Activated CD8-positive, alpha-beta memory T cell treated with anti-CD3 and anti-CD28 coated beads for 24 hours (primary cell): ENCODE measurements around the gene CCSAP.

Experiments
- DNase-seq: peaks from one replicate; pipeline ENCODE4 v3.0.0-alpha.2; 2020

Gene CCSAP

DNA sequence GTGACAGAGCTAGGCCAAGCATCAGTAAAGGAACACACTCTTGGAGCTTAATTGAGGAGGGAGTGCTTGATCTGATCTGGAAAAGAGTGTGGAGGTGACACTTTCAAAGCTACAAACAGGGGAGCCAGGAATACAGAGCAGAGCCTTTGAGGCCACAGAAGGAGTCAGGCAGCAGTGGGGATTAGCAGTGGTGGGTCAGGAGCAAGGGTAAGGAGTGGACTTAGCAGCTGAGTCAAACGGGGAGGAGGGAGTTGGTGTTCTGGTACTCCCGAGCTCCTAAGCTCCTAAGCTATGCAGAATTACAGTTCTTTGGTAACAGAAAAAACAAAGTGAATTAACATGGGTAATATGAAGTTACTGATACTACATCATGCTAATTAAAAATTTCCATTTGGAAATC is 57.4 kb downstream of the CCSAP start:
- no peak for DNase-seq

GRCh38 chr1:229284887-229285286 is 58.0 kb downstream of the CCSAP start:
- DNase-seq = no peak

- no peak for DNase-seq
Measured at GRCh38 chr1:229283183-229283611, 59.6 kb downstream of the CCSAP start.

GRCh38 chr1:229282295-229282823 is 60.5 kb downstream of the CCSAP start:
- no peak for DNase-seq

GRCh38 chr1:229281339-229281926 is 61.4 kb downstream of the CCSAP start:
- DNase-seq = no peak

- DNase-seq = no peak
Measured at GRCh38 chr1:229280921-229281320, 61.9 kb downstream of the CCSAP start.

GRCh38 chr1:229280037-229280828 is 62.6 kb downstream of the CCSAP start:
- DNase-seq = no peak

DNA sequence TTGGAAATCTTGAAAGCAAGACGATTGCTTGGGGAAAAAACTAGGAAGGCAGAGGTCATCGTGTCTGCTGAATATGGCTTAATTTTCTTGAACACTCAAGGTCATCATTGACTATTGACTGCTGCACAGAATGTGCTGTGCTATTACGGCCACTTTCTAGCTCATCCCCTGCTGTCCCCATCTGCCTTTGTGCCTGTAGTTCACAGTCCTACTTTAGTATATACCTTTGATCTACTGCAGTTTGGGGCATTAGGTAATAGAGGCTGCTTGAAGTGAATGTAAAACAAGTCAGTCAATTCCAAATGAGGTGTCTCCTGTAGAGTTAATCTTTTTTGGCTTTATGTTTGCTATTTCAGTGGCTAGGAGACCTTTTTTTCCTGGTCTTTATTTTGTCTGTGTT is 63.6 kb downstream of the CCSAP start:
- no peak for DNase-seq

DNA sequence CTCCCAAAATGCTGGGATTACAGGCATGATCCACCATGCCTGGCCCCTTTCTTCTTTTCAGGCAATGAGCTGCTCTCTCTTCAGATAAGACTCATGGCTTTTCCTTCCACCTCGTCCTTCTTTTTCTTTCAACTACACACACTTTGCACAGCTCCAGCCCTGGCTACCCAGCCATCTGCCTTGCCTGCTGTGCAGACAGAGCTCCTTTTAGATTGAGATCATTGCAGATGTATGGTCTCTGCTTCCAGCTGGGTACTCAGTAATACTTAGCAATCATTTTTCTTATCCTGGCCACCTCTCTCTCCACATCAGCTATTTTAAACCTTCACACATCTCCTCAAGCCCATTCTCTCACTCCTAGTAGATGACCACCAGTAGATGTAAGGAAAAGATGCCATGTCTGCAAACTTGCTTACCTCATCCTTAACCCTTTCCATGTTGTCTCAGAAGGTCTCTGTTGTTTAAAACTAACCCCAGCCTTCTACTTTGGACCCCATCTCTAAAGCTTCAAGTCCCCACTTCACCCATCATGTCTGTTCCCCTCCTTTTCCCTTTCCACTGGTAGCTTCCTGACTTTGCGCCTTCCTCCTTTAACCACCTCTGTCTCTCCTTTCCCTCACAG is 64.6 kb downstream of the CCSAP start:
- DNase-seq = no peak

GRCh38 chr1:229275005-229275404 is 67.8 kb downstream of the CCSAP start:
- no peak for DNase-seq

DNA sequence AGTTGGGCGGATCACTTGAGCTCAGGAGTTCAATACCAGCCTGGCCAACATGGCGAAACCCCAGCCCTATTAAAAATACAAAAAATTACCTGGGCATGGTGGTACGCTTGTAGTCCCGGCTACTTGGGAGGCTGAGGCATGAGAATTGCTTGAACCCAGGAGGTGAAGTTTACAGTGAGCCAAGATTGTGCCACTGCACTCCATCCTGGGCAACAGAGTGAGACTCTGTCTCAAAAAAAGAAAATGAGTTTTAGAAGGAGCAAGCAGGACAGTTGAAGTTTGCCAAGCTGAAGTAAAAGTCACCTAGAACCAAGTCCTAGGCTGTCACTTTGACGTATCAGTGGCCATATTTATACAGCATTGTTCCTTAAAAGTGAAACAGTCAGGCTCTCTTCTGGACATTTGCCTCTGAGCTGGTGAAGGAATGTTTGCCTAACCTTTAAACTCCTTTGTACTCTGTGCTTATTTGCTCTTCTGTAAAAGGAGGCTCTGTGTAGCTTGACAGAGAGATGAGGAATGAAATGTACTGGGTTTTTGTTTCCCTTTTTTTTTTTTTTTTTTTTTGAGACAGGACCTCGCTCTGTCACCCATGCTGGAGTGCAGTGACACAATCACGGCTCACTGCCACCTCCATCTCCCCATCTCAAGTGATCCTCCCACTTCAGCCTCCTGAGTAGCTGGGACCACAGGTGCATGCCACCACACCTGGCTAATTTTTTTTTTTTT is 69.2 kb downstream of the CCSAP start:
- DNase-seq = no peak

DNA sequence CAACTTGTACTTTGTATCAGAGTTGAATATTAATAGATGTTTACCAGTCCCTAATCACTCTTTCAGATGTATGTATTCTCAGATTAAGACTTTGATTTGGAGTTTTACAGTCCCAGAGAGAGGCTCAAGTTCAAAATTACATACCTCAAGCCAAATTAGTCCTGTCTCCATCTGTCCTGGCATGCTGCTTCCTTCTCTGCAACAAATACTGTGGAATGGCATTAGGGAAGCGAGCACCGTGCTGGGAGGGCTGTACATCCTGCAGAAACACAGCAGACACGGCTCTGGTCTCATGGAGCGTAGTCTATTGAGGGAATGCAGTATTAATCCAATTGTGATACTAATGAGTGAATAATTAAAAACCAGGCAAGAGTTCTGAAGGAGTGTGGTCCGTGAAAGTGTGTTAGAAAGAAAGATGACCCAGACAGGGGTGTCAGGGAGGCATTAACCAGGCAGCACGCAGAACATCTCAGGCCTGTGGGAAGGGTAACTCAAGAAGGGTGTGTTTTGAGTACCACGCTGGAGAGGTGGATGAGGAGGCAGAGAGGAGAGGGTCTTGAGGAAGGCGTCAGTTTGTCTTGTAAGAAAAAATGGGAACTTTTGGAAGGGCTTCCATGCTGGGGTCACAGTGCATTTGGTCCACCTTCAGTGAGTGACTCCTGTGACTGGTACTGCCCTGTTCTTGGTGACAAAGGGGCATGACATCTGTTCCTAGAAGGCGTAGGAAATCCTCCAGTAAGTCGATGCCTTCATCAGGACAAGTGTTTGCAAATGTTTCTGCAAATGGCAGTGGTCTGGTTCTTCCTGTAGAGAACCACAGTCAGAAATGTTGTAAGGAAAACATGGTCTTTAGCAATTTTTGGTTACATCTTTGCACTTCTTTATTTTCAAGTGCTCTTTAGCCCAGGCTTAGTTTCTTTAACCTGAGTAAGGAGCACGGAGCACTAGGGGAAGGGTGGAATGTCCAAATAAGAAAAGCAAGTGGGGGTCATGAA is 70.4 kb downstream of the CCSAP start:
- no peak for DNase-seq

DNA sequence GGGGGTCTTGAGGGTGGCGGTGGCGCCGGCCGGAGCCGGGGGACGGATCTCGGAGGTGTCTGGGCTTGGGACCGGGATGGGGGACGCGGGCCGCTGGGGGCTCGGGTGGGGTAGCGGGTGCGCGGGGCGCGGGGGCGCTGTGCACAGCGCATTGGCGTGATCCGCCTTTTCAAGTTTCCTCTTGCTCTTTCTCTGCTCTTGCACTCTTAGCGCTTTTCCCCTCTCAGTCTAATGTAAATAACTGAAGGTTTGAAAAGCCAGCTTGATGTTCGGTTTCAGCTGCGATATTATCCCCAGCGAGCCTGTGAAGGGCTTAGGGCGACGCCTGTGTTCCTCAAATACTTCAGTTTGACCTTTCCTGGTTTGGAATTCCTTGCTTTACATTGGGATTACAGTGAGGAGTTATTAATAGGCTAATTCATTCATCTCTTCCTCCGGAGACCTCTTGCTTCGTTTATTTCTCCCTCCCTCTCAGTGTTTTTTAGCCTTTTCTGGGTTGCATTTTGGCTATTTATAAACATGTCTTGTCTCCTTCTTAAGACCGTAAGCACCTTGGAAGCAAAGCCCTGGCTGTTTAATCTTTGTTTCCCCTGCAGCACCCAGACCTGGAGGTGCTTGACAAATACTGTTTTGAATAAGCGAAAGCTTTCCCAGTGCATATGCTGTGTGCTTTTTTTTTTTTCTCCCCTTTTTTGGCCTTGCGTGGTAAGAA is 71.2 kb downstream of the CCSAP start:
- DNase-seq = no peak
